GM19025 (cell line): ENCODE measurements around the gene TSPAN9.
"Not testable (repeated sequence)": the region's sequence is repeated elsewhere in the genome, so short reads cannot be mapped to it uniquely, and the experiment has no call there.

Source experiments
- ATAC-seq: cut with Tn5 transposase; IDR thresholded peaks from one replicate; pipeline ENCODE4 v1.9.1; 2021; ENCODE audit warnings: mild to moderate bottlenecking, low read depth, moderate library complexity; ENCODE audit not compliant: unreplicated experiment

Gene TSPAN9

GRCh38 chr12:3043406-3043805 is 33.8 kb upstream of the TSPAN9 start:
- ATAC-seq: no peak

GRCh38 chr12:3044141-3044630 is 33.0 kb upstream of the TSPAN9 start:
- ATAC-seq: no peak

GRCh38 chr12:3045494-3045893 is 31.7 kb upstream of the TSPAN9 start:
- no peak for ATAC-seq

GRCh38 chr12:3045989-3046388 is 31.2 kb upstream of the TSPAN9 start:
- no peak for ATAC-seq

GRCh38 chr12:3046441-3047200 is 30.6 kb upstream of the TSPAN9 start:
- ATAC-seq: no peak

- no peak for ATAC-seq
Observed at GRCh38 chr12:3047961-3048360, 29.2 kb upstream of the TSPAN9 start.

- no peak for ATAC-seq
Observed at GRCh38 chr12:3048540-3048939, 28.6 kb upstream of the TSPAN9 start.

- no peak for ATAC-seq
Observed at GRCh38 chr12:3049176-3049575, 28.0 kb upstream of the TSPAN9 start.

GRCh38 chr12:3049611-3050249 is 27.4 kb upstream of the TSPAN9 start:
- no peak for ATAC-seq

GRCh38 chr12:3054374-3054773 is 22.8 kb upstream of the TSPAN9 start:
- no peak for ATAC-seq

- ATAC-seq: no peak
Observed at GRCh38 chr12:3055026-3055703, 22.0 kb upstream of the TSPAN9 start.

- ATAC-seq: no peak
Observed at GRCh38 chr12:3055704-3056467, 21.3 kb upstream of the TSPAN9 start.

- no peak for ATAC-seq
Observed at GRCh38 chr12:3061059-3061458, 16.1 kb upstream of the TSPAN9 start.

- no peak for ATAC-seq
Observed at GRCh38 chr12:3061501-3062215, 15.5 kb upstream of the TSPAN9 start.

GRCh38 chr12:3065300-3065699 is 11.9 kb upstream of the TSPAN9 start:
- no peak for ATAC-seq

GRCh38 chr12:3065846-3066245 is 11.3 kb upstream of the TSPAN9 start:
- not testable (repeated sequence) for ATAC-seq

- ATAC-seq: no peak
Observed at GRCh38 chr12:3069714-3070113, 7.5 kb upstream of the TSPAN9 start.

- no peak for ATAC-seq
Observed at GRCh38 chr12:3071107-3071506, 6.1 kb upstream of the TSPAN9 start.

- no peak for ATAC-seq
Observed at GRCh38 chr12:3071710-3072109, 5.5 kb upstream of the TSPAN9 start.
